ENCODE results near the gene MRI1.

MRI1 gene

GRCh38 chr19:13762635-13763235 is 1.6 kb upstream of the MRI1 start:
- H3K9me2 ChIP-seq (replicated peaks; ENCODE audit: insufficient read depth, low read length), result no peaks in the 10 kb centered on the region
- H3K27ac ChIP-seq (ENCODE audit: low read depth, low read length), result no peak overlapping the region
- no peak overlapping the region for H3K4me2 ChIP-seq (ENCODE audit: low read depth, low read length, poor library complexity, severe bottlenecking)
- H4K20me1 ChIP-seq (ENCODE audit: low read depth, low read length), result no peaks in the 10 kb centered on the region; the same call in 1 of the 2 replicates
- H3K36me3 ChIP-seq (ENCODE audit: low read length), result 0 out of 2 replicates have a peak, but pooled peaks cover 2% of the 10 kb centered on the region
- H3K79me2 ChIP-seq (ENCODE audit: insufficient read depth, low read length), result no peaks in the 10 kb centered on the region
- H3K27me3 ChIP-seq (ENCODE audit: low read length), result no peaks in the 10 kb centered on the region
- H2AFZ ChIP-seq (ENCODE audit: low read depth, low read length, severe bottlenecking), result no peak overlapping the region
- 0 out of 2 replicates have a peak, but pooled peaks cover 8% of the 10 kb centered on the region for H3F3A ChIP-seq (ENCODE audit: insufficient read depth)
- no peaks in the 10 kb centered on the region for H3K9me3 ChIP-seq (ENCODE audit: insufficient read depth, low read length)
- H3K4me3 ChIP-seq (ENCODE audit: insufficient read depth, low read length, poor library complexity, severe bottlenecking), result no peak overlapping the region
- no peak overlapping the region for H3K9ac ChIP-seq (ENCODE audit: low read length)
- TF ChIP-seq EZH2phosphoT487 (conservative IDR thresholded peaks at IDR 0.05; ENCODE audit: low read length) (no peak), CTCF (IDR thresholded peaks at IDR 0.05; ENCODE audit: insufficient read depth, low read length, poor library complexity, severe bottlenecking) (no peak)

DNA sequence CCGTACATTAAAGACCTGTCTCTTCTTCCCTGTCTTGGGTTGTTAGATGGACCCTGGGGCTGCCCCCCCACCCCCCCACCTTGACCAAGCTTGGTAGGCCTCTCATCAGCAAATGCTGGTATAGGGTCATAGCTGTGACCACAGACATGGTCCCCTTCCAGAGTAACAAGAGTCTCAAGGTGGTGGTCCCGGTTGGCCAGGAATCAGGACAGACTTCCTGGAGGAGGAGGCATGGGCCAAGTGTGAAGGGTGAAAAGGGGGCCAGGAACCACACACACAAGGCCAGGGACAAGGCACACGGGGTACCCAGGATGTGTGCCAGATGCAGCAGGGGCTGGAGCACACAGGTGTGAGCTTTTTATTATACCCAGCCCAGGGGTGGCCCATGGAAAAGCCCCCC is 1.1 kb upstream of the MRI1 start:
- TF ChIP-seq EZH2phosphoT487 (conservative IDR thresholded peaks at IDR 0.05; ENCODE audit: low read length) (no peak), CTCF (IDR thresholded peaks at IDR 0.05; ENCODE audit: insufficient read depth, low read length, poor library complexity, severe bottlenecking) (no peak)

DNA sequence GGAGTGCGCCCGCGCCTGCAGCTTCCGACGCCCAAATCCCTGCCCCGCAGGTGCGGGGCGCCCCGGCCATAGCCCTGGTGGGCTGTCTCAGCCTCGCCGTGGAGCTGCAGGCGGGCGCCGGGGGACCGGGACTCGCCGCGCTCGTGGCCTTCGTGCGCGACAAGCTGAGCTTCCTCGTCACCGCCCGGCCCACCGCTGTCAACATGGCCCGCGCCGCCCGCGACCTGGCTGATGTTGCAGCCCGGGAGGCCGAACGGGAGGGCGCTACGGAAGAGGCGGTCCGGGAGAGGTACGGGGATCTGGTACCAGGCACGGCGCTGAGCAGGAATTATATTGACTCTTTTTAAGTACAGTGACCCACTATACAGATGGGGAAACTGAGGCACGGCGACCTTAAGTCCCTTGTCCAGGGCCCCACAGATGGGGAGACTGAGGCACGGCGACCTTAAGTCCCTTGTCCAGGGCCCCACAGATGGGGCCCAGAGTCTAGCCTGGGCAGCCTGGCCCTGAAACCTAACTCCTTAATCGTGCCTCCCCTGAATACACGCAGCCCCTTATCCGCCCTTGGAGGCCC is 586 bp downstream of the MRI1 start:
- TF ChIP-seq CTCF (IDR thresholded peaks at IDR 0.05; ENCODE audit: insufficient read depth, low read length, poor library complexity, severe bottlenecking), result no peak
- TF ChIP-seq EZH2phosphoT487 (conservative IDR thresholded peaks at IDR 0.05; ENCODE audit: low read length), result no peak
- peak overlapping the region; percentile 55 for H3K4me2 ChIP-seq (ENCODE audit: low read depth, low read length, poor library complexity, severe bottlenecking)
- H3K27me3 ChIP-seq (ENCODE audit: low read length), result no peaks in the 10 kb centered on the region
- no peaks in the 10 kb centered on the region for H3K9me2 ChIP-seq (replicated peaks; ENCODE audit: insufficient read depth, low read length)
- H3K36me3 ChIP-seq (ENCODE audit: low read length), result no peaks in the 10 kb centered on the region; the same call in 1 of the 2 replicates
- H3K9ac ChIP-seq (ENCODE audit: low read length), result peak overlapping the region; percentile 62
- no peaks in the 10 kb centered on the region for H3K9me3 ChIP-seq (ENCODE audit: insufficient read depth, low read length)
- no peaks in the 10 kb centered on the region; the same call in 1 of the 2 replicates for H4K20me1 ChIP-seq (ENCODE audit: low read depth, low read length)
- no peak overlapping the region for H2AFZ ChIP-seq (ENCODE audit: low read depth, low read length, severe bottlenecking)
- 0 out of 2 replicates have a peak, but pooled peaks cover 8% of the 10 kb centered on the region for H3F3A ChIP-seq (ENCODE audit: insufficient read depth)
- peak overlapping the region; percentile 72 for H3K4me3 ChIP-seq (ENCODE audit: insufficient read depth, low read length, poor library complexity, severe bottlenecking)
- no peak overlapping the region for H3K27ac ChIP-seq (ENCODE audit: low read depth, low read length)
- H3K79me2 ChIP-seq (ENCODE audit: insufficient read depth, low read length), result no peaks in the 10 kb centered on the region

More for the DNA sequence above, 1.1 kb upstream of the MRI1 start:
- H3K9me2 ChIP-seq (replicated peaks; ENCODE audit: insufficient read depth, low read length), result no peaks in the 10 kb centered on the region
- 0 out of 2 replicates have a peak, but pooled peaks cover 8% of the 10 kb centered on the region for H3F3A ChIP-seq (ENCODE audit: insufficient read depth)
- no peaks in the 10 kb centered on the region for H3K9me3 ChIP-seq (ENCODE audit: insufficient read depth, low read length)
- no peaks in the 10 kb centered on the region; the same call in 1 of the 2 replicates for H4K20me1 ChIP-seq (ENCODE audit: low read depth, low read length)
- H3K4me2 ChIP-seq (ENCODE audit: low read depth, low read length, poor library complexity, severe bottlenecking), result no peak overlapping the region
- no peak overlapping the region for H3K27ac ChIP-seq (ENCODE audit: low read depth, low read length)
- H3K9ac ChIP-seq (ENCODE audit: low read length), result no peak overlapping the region
- H3K36me3 ChIP-seq (ENCODE audit: low read length), result 0 out of 2 replicates have a peak, but pooled peaks cover under 1% of the 10 kb centered on the region
- no peak overlapping the region for H2AFZ ChIP-seq (ENCODE audit: low read depth, low read length, severe bottlenecking)
- no peaks in the 10 kb centered on the region for H3K79me2 ChIP-seq (ENCODE audit: insufficient read depth, low read length)
- no peaks in the 10 kb centered on the region for H3K27me3 ChIP-seq (ENCODE audit: low read length)
- no peak overlapping the region for H3K4me3 ChIP-seq (ENCODE audit: insufficient read depth, low read length, poor library complexity, severe bottlenecking)
